ENCODE measurements around the gene ZNF600.
"Not testable (repeated sequence)": the region's sequence is repeated elsewhere in the genome, so short reads cannot be mapped to it uniquely, and the experiment has no call there.

The ZNF600 gene

GRCh38 chr19:52786464-52787354, at the start of gene ZNF600:
ZNF600 (minus strand) TSS chr19:52786791; CDS start chr19:52778888, 7,903 bp downstream.
- DNase-seq, result peak; percentile 96

DNA sequence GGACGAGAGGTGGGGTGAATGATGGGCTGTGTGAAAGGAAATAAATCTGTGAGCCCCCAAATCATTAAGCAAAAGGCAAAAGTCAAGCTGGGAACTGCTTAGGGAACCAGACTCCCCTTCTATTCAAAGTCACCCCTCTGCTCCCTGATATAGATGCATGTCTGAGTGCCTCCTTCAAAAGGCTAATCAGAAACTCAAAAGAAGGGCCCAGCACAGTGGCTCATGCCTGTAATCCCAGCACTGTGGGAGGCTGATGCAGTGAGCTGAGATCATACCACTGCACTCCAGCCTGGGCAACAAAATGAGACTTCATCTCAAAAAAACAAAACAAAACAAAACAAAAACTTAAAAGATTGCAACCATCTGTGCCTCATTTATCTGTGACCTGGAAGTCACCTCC, 47.7 kb upstream of the ZNF600 start:
- not testable (repeated sequence) for DNase-seq

GRCh38 chr19:52833541-52833940, 47.0 kb upstream of the ZNF600 start:
- DNase-seq, result not testable (repeated sequence)

GRCh38 chr19:52829866-52830265, 43.3 kb upstream of the ZNF600 start:
- DNase-seq, result not testable (repeated sequence)

GRCh38 chr19:52825765-52826164, 39.2 kb upstream of the ZNF600 start:
- no peak for DNase-seq

DNA sequence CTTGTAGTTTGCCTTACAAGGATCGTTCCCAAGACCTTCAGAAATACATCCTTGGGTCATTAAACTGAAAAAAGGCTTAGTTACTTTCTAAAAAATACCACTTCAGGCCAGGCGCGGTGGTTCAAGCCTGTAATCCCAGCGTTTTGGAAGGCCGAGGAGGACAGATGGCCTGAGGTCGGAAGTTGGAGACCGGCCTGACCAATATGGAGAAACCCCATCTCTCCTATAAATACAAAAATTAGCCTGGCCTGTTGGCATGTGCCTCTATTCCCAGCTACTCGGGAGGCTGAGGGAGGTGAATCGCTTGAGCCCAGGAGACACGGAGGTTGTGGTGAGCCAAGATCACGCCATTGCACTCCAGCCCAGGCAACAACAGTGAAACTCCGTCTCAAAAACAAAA, 37.1 kb upstream of the ZNF600 start:
- no peak for DNase-seq

- DNase-seq, result peak; percentile 77
These were observed 34.8 kb upstream of the ZNF600 start, which contains the start of gene ZNF28 for GRCh38 chr19:52821204-52821960. ZNF28 (minus strand) TSS chr19:52821633; CDS start chr19:52817958, 3,675 bp downstream.

GRCh38 chr19:52820472-52821203, 34.0 kb upstream of the ZNF600 start:
- DNase-seq, result peak; percentile 67

DNA sequence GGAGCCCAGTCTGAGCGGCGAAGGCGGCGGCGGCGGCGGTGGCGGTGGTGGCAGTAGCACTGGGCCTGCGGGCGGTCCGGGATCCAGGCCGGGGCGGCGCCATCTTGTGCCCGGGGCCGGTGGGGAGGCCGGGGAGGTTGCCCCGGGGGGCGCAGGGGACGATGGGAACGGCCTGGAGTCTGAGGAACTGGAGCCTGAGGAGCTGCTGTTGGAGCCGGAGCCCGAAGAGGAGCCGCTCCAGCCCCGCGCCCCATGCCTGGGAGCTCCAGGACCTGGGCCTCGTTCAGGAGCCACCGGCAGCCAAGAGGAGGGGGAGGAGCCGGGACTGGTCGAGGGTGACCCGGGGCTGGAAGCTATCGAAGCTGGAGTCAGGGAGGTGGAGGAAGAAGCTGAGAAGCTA, 23.2 kb upstream of the ZNF600 start:
- DNase-seq, result no peak

- DNase-seq, result not testable (repeated sequence)
These were observed 13.5 kb upstream of the ZNF600 start for GRCh38 chr19:52799950-52800640.

DNA sequence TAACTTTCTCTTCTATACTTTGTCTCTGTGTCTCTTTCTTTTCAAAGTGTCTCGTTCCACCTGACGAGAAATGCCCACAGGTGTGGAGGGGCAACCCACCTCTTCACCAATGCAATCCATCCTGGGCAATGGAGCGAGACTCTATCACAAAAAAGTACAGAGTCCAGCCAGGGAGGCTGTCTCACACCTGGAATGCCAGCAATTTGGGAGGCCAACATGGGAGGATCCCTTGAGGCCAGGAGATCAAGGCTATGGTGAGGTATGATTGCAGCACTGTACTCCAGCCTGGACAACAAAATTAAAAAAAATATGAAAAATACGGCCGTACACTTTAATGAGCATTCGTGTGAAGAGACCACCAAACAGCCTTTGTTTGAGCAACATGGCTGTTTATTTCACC, 2.8 kb upstream of the ZNF600 start:
- DNase-seq, result no peak

GRCh38 chr19:52786078-52786463, 520 bp downstream of the ZNF600 start:
- DNase-seq, result peak; percentile 9

DNA sequence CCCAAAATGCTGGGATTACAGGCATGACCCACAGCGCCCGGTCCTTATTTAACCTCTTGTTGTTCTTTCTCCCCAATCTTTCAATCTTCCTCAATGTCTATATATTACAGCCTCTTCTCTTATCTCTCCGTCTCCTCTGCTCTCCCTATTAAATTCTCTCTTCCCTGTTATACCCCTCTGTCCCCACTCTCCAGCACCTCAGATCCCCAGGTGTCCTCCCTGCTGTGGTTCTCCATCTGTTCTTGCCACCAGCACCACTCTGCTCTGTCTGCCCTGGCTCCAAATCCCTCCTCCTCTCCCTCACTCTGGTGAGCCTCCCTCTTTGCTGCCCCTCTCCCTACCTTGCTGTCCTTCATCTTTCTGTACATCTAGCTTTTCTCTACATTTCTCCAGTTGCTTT, 1.1 kb downstream of the ZNF600 start:
- DNase-seq, result no peak

DNA sequence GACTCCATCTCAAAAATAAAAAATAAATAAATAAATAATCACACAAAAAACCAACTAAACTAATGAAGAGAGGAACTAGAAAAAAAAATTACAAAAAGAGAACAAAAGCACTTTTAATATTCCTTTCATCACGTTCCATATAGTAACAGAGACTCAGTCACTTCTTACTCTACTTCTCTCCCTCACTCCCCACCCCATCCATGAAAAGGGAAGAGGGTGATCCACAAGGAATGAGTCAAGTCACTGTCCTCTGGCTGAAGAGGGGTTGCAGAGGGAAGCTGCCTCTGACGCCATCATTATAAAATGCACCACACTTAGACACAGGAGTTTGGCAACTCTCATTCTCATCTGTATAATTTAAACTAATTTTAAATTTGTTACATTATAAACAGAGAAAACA, 3.7 kb downstream of the ZNF600 start:
- DNase-seq, result not testable (repeated sequence)

DNA sequence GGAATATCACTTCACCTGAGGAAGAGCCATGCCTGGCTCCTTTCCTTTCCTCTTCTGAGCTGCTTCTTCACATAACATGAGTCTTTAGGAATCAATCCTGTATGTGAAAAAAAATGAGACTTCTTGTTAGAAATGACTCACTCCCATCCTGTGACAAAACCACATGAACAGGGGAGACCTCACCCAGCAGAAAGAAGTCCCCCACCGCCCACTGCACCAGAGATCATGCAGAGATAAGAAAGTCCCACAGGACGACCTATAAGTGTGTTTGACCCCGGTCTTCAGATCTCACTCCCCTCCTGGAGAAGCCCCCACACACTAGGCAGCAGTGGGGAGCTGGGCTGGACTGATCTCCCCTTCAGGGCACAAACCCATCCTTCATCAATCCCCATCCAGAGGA, 7.8 kb downstream of the ZNF600 start:
- peak; percentile 25 for DNase-seq

DNA sequence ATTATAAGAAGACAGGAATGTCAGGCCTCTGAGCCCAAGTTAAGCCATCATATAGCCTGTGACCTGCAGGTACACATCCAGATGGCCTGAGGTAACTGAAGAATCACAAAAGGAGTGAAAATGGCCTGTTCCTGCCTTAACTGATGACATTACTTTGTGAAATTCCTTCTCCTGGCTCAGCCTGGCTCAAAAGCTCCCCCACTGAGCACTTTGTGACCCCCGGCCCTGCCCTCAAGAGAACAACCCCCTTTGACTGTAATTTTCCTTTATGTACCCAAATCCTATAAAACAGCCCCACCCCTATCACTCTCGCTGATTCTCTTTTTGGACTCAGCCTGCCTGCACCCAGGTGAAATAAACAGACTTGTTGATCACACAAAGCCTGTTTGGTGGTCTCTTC, 30.1 kb downstream of the ZNF600 start:
- DNase-seq, result not testable (repeated sequence)

DNA sequence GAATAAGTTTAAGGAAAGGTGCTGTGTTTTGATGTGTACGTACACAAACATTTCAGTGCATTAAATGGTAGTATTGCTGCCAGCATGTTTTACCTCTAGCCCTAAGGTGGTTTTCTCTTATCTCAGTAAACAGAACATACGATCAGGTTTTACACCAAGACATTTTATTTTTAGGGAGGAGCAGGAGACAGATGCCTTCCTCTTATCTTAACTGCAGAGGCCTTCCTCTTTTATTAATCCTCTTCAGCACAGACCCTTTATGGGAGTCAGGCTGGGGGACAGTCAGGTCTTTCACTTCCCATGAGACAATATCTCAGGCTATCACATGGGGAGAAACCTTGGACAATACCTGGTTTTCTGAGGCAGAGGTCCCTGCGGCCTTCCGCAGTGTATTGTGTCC, 36.8 kb downstream of the ZNF600 start:
- peak; percentile 64 for DNase-seq

DNA sequence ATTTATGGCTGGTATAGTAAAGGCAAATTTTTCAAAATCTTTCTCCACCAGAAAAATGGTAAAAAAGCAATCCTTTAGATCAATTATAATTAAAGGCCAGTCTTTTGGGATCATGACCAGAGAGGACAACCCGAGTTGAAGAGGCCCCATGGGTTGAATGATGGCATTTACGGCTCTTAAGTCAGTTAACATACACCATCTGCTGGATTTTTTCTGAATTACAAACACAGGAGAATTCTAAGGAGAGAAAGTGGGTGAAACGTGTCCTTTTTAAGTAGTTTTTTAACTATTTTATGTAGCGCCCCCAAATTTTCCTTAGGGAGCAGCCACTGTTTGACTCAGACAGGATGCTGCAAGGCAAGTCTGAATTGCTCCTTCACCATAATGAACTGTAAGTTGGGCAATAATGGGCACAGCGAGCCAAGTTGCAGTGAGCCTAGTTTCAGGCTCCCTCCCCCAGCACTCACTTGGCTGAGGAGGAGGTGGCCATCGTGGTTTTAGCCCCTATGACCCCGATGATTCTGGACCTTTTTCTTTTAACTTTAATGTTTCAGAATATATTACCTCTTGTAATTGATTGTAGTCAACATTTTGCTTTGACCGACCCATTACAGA, 38.1 kb downstream of the ZNF600 start:
- DNase-seq, result peak; percentile 76

GRCh38 chr19:52745919-52746318, 40.7 kb downstream of the ZNF600 start:
- not testable (repeated sequence) for DNase-seq

- DNase-seq, result no peak
These were observed 43.5 kb downstream of the ZNF600 start for GRCh38 chr19:52743091-52743490.

- no peak for DNase-seq
These were observed 44.1 kb downstream of the ZNF600 start for GRCh38 chr19:52742516-52742915.

DNA sequence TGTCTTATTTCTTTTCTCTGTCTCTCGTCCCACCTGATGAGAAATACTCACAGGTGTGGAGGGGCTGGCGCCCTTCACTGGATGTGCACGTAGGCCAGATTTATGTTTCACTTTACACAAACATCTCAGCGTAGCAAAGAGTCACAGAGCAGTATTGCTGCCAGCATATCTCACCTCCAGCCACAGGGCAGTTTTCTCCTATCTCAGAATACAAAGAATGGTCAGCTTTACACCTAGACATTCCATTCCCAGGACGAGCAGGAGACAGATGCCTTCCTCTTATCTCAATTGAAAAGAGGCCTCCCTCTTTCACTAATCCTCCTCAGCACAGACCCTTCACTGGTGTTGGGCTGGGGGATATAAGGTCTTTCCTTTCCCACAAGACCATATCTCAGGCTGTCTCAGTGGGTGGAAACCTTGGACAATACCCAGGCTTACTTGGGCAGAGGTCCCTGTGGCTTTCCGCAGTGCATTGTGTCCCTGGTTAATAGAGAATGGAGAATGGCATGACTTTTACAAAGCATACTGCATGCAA, 44.6 kb downstream of the ZNF600 start:
- no peak for DNase-seq

All from hematopoietic multipotent progenitor cell treated with erythropoietin and hydrocortisone succinate and interleukin-3 and kit ligand, for 4 days (in vitro differentiated cells).